HCT116 (cell line): ENCODE results near the gene OTOGL. TPM values are rescaled to one million over a fixed set of nuclear protein-coding genes. Genes with fewer than 3 reads are reported as not detected.

Source experiments
- ATAC-seq: fragments of 200-7000 bp; cut with Tn5 transposase; 2 replicates; pipeline ENCODE4 v1.9.1; 2020; ENCODE audit warnings: mild to moderate bottlenecking, moderate library complexity
- BruUV-seq: library from RNA; stranded (reverse); fragments of 400-500 nt; replicated peaks from 2 replicates; lab custom pipeline; 2021; lab: Mats Ljungman, UMichigan
- CTCF ChIA-PET: fragments of 300-600 bp; sonication (Branson Sonifier 250); formaldehyde crosslinking; loops from one replicate; lab custom pipeline; 2021; ENCODE audit warnings: antibody characterized with exemption; lab: Charles Lee
- POLR2A ChIA-PET: fragments of 300-600, 350-600 bp; sonication (Branson Sonifier 250); formaldehyde crosslinking; loops from one replicate; lab custom pipeline; 2021; ENCODE audit warnings: antibody characterized with exemption; lab: Charles Lee
- RAD21 ChIA-PET, 2 experiments: fragments of 300-600 bp; sonication (Branson Sonifier 250); formaldehyde crosslinking; loops; one replicate each; lab custom pipeline; 2023; ENCODE audit warnings: low total read pairs in 2 of 2; ENCODE audit not compliant: uncharacterized antibody in 2 of 2, unreplicated experiment in 2 of 2, low non-redundant PET in 1 of 2; lab: Charles Lee
- DNase-seq: peaks from one replicate; pipeline ENCODE4 v3.0.0-alpha.2; 2010; ENCODE audit warnings: low read depth, low spot score
- H2AFZ ChIP-seq: fragments of 200-600 bp; shearing (Covaris generic), sonication (generic); 2 replicates; pipeline ENCODE4 v1.6.1; 2017; ENCODE audit warnings: low read depth, mixed run types, mixed read lengths, antibody characterized with exemption, low read length; ENCODE audit not compliant: poor library complexity, severe bottlenecking
- H3K27ac ChIP-seq: 2 replicates; pipeline ENCODE4 v1.5.1; 2012; ENCODE audit warnings: low read depth, low read length
- H3K27me3 ChIP-seq: fragments of 200-600 bp; sonication (generic); 2 replicates; pipeline ENCODE4 v1.6.1; 2016; ENCODE audit warnings: mixed run types, low read length, mixed read lengths; ENCODE audit not compliant: insufficient read depth
- H3K36me3 ChIP-seq, 2 experiments: fragments of 200-500 bp in 1 of 2; fragments of 200-600 bp in 1 of 2; sonication (Bioruptor generic) in 1 of 2; sonication (generic) in 1 of 2; 2 replicates each; pipeline versions ENCODE4 v1.5.1 to v1.6.1; 2014 to 2016; ENCODE audit warnings: low read length in 2 of 2, inconsistent platforms in 1 of 2, mixed read lengths in 1 of 2, mixed run types in 1 of 2; ENCODE audit not compliant: insufficient read depth in 2 of 2, control insufficient read depth in 1 of 2
- H3K4me1 ChIP-seq, 2 experiments: fragments of 200-600 bp in 1 of 2; sonication (generic) in 1 of 2; 2 replicates each; pipeline versions ENCODE4 v1.5.1 to v1.6.1; 2012 to 2017; ENCODE audit warnings: low read length in 2 of 2, inconsistent platforms in 1 of 2, mild to moderate bottlenecking in 1 of 2, mixed read lengths in 1 of 2, mixed run types in 1 of 2, moderate library complexity in 1 of 2; ENCODE audit not compliant: insufficient read depth in 2 of 2, control insufficient read depth in 1 of 2
- H3K4me2 ChIP-seq: fragments of 200-600 bp; sonication (generic); 2 replicates; pipeline ENCODE4 v1.6.1; 2017; ENCODE audit warnings: mixed run types, low read length, mixed read lengths
- H3K4me3 ChIP-seq, 2 experiments: fragments of 200-600 bp in 1 of 2; sonication (generic) in 1 of 2; replicated peaks in 1 of 2; 2 replicates each; pipeline ENCODE4 v1.5.1; 2011 to 2016; ENCODE audit warnings: low read length in 2 of 2, control low read depth in 1 of 2, low read depth in 1 of 2, mild to moderate bottlenecking in 1 of 2, mixed read lengths in 1 of 2, mixed run types in 1 of 2
- H3K79me2 ChIP-seq: fragments of 200-600 bp; sonication (generic); 2 replicates; pipeline ENCODE4 v1.6.1; 2017; ENCODE audit warnings: mild to moderate bottlenecking, mixed run types, low read length, moderate library complexity, mixed read lengths; ENCODE audit not compliant: insufficient read depth
- H3K9ac ChIP-seq: fragments of 200-600 bp; sonication (generic); 2 replicates; pipeline ENCODE4 v1.6.1; 2016; ENCODE audit warnings: low read length, mixed read lengths
- H3K9me2 ChIP-seq: fragments of 200-600 bp; sonication (generic), shearing (Covaris generic); 2 replicates; pipeline ENCODE4 v1.6.1; 2017; ENCODE audit warnings: mixed run types, mild to moderate bottlenecking, moderate library complexity; ENCODE audit not compliant: insufficient read depth
- H3K9me3 ChIP-seq, 2 experiments: fragments of 200-500 bp in 1 of 2; fragments of 200-600 bp in 1 of 2; sonication (Bioruptor generic) in 1 of 2; sonication (generic) in 1 of 2; 2 replicates each; pipeline ENCODE4 v1.6.1; 2014 to 2017; ENCODE audit warnings: low read length in 2 of 2, mixed read lengths in 2 of 2, inconsistent platforms in 1 of 2, low read depth in 1 of 2, mild to moderate bottlenecking in 1 of 2, mixed run types in 1 of 2, moderate library complexity in 1 of 2; ENCODE audit not compliant: control insufficient read depth in 1 of 2, insufficient read depth in 1 of 2
- H4K20me1 ChIP-seq: fragments of 200-600 bp; sonication (generic), shearing (Covaris generic); 2 replicates; pipeline ENCODE4 v1.6.1; 2017; ENCODE audit warnings: mixed run types, mild to moderate bottlenecking, moderate library complexity; ENCODE audit not compliant: insufficient read depth
- CEBPB ChIP-seq: IDR thresholded peaks from 2 replicates; pipeline ENCODE4 v1.6.1; 2012; ENCODE audit warnings: low read depth
- EZH2 ChIP-seq: fragments of 200-600 bp; sonication (generic); IDR thresholded peaks from 2 replicates; pipeline ENCODE4 v1.6.1; 2017; ENCODE audit warnings: antibody characterized with exemption, mixed run types
- JUND ChIP-seq: IDR thresholded peaks from 2 replicates; pipeline ENCODE4 v1.6.1; 2012
- POLR2AphosphoS5 ChIP-seq: IDR thresholded peaks from 2 replicates; pipeline ENCODE4 v1.6.1; 2011; ENCODE audit warnings: mild to moderate bottlenecking, low read depth, low read length, moderate library complexity
- REST ChIP-seq: IDR thresholded peaks from 2 replicates; pipeline ENCODE4 v1.6.1; 2012; ENCODE audit warnings: low read depth
- SP1 ChIP-seq: IDR thresholded peaks from 2 replicates; pipeline ENCODE4 v1.6.1; 2012; ENCODE audit warnings: low read depth
- TCF7L2 ChIP-seq: IDR thresholded peaks from 2 replicates; pipeline ENCODE4 v1.7.0; 2011; ENCODE audit warnings: borderline replicate concordance, inconsistent platforms; ENCODE audit not compliant: insufficient read depth, insufficient read length; ENCODE audit errors: extremely low read depth
- ZNF274 ChIP-seq: fragments of 200-500 bp; sonication (Bioruptor generic); IDR thresholded peaks from 2 replicates; pipeline ENCODE4 v1.6.1; 2014; ENCODE audit warnings: mild to moderate bottlenecking, low read depth, low read length, inconsistent platforms
- intact Hi-C: fragments of 100-400 bp; cut with micrococcal nuclease; formaldehyde crosslinking; loops from 2 replicates; pipeline ENCODE4 v1.10.0; 2022
- total RNA-seq: library from RNA; stranded (reverse); gene quantifications from one replicate; pipeline ENCODE4 v1.2.1, GENCODE V29; 2021; ENCODE audit not compliant: unreplicated experiment

The OTOGL gene
- total RNA-seq, 1 experiment from 2014 or later: not detected

GRCh38 chr12:80195737-80196136 lies 96.4 kb downstream of the OTOGL start:
- ATAC-seq: no peak
- TF ChIP-seq JUND (no peak), TCF7L2 (no peak), SP1 (no peak), EZH2 (no peak), REST (no peak), CEBPB (no peak), ZNF274 (no peak), POLR2AphosphoS5 (no peak)
- H3K4me2 ChIP-seq: no peak overlapping the region
- no peak for DNase-seq
- no peaks in the 10 kb centered on the region for H3K9me2 ChIP-seq
- H2AFZ ChIP-seq: no peak overlapping the region
- H3K27me3 ChIP-seq: no peaks in the 10 kb centered on the region
- H4K20me1 ChIP-seq: no peaks in the 10 kb centered on the region
- ChIA-PET POLR2A (interaction anchor here (0.7 to 1.1 kb wide), 3 partner anchors 9 to 1062 kb away, joined by 3 to 4 read pairs (median 4); no protein-coding TSS in a partner anchor), CTCF (interaction anchor here (0.9 to 2.1 kb wide), 19 partner anchors 9 to 1067 kb away, joined by 3 to 80 read pairs (median 4); no protein-coding TSS in a partner anchor), RAD21 (interaction anchor here (1.3 to 1.5 kb wide), 2 partner anchors 74 kb away, joined by 5 to 19 read pairs; no protein-coding TSS in a partner anchor)
- no peak overlapping the region for H3K27ac ChIP-seq
- H3K4me1 ChIP-seq: no peaks in the 10 kb centered on the region
- no peak overlapping the region for H3K4me3 ChIP-seq
- no peaks in the 10 kb centered on the region for H3K79me2 ChIP-seq
- H3K9me3 ChIP-seq: no peaks in the 10 kb centered on the region
- no peaks in the 10 kb centered on the region for H3K36me3 ChIP-seq
- intact Hi-C loops: loop anchor here (1.0 to 10.0 kb wide), 4 partner anchors 74 to 1063 kb away; no protein-coding TSS in a partner anchor
- no TSS peak for BruUV-seq
- H3K9ac ChIP-seq: no peak overlapping the region
